ENCODE data around the gene SFXN5.

DNA sequence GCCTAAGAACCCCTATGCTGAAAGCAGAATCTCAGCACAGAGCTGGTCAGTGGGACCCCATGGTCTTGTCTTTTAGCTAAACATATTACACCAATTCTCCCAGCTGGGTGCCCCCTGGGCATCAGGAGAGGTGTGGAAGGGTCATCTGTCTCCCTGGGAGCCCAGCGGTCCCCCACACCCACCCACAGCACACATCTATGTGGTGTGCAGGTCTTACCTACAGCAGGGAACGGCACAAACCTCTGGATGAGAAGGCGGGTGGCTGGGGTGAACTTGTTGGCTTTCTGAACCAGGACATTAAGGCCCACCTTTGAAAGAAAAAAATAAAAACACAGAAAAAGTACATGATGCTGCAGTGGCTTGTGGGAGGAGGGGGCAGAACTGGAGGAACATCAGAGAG lies 83.5 kb downstream of the SFXN5 start:
- no peak for TF ChIP-seq CHD2 (IDR thresholded peaks at IDR 0.05; ENCODE audit: low read length, partially characterized antibody)
- TF ChIP-seq REST (IDR thresholded peaks at IDR 0.05), result no peak
- TF ChIP-seq ZSCAN20 (CRISPR knock-in tag; IDR thresholded peaks at IDR 0.05), result no peak
- no peak for TF ChIP-seq CTCF (IDR thresholded peaks at IDR 0.05)
- TF ChIP-seq KDM5A (IDR thresholded peaks at IDR 0.05), result no peak
- no peak for TF ChIP-seq RFX5 (IDR thresholded peaks at IDR 0.05)
- TF ChIP-seq POLR2A (IDR thresholded peaks at IDR 0.05; ENCODE audit: low read length), result no peak
- no peak for TF ChIP-seq EP300 (IDR thresholded peaks at IDR 0.05)
- TF ChIP-seq JUN (IDR thresholded peaks at IDR 0.05), result no peak
